Stomach smooth muscle (tissue), 2 donors: ENCODE measurements around the gene FBXO15.

Experiments used
- H3K27ac ChIP-seq: one replicate; pipeline ENCODE4 v1.7.0; 2013; ENCODE audit warnings: mild to moderate bottlenecking, low read length, inconsistent platforms
- H3K27me3 ChIP-seq, 2 donors: one replicate each; pipeline ENCODE4 v1.7.0; 2013; ENCODE audit warnings: low read length in 2 of 2; ENCODE audit not compliant: insufficient read depth in 2 of 2, control insufficient read depth in 1 of 2
- H3K36me3 ChIP-seq, 2 donors: one replicate each; pipeline ENCODE4 v1.7.0; 2013; ENCODE audit warnings: low read length in 2 of 2; ENCODE audit not compliant: control insufficient read depth in 2 of 2, insufficient read depth in 2 of 2
- H3K4me1 ChIP-seq: one replicate; pipeline ENCODE4 v1.7.0; 2013; ENCODE audit warnings: low read length; ENCODE audit not compliant: control insufficient read depth, insufficient read depth
- H3K4me3 ChIP-seq, 2 donors: one replicate each; pipeline ENCODE4 v1.7.0; 2013; ENCODE audit warnings: low read length in 2 of 2
- H3K9ac ChIP-seq, 2 donors: one replicate each; pipeline ENCODE4 v1.7.0; 2013; ENCODE audit warnings: low read length in 2 of 2, mild to moderate bottlenecking in 1 of 2
- H3K9me3 ChIP-seq, 2 donors: one replicate each; pipeline ENCODE4 v1.7.0; 2013; ENCODE audit warnings: low read length in 2 of 2; ENCODE audit not compliant: control insufficient read depth in 2 of 2
- donor health status: healthy.
- donor health status: Pancreatic carcinoma.

FBXO15 gene

GRCh38 chr18:74147779-74148542 lies at the start of gene FBXO15, which contains the start of gene TIMM21:
Gene FBXO15 (minus strand): TSS chr18:74147834. CDS start chr18:74147785, 49 bp downstream.
Gene TIMM21 (plus strand): TSS chr18:74148523. CDS start chr18:74148809, 286 bp downstream.
- H3K4me3 ChIP-seq = peak within 1 kb of the TSS; percentile 93 to 99
- peak within 1 kb of the TSS; percentile 90 for H3K27ac ChIP-seq
- no peaks in the 10 kb centered on the region for H3K9me3 ChIP-seq
- H3K27me3 ChIP-seq = no peaks in the 10 kb centered on the region
- H3K36me3 ChIP-seq = peaks cover 2 to 5% of the 10 kb centered on the region in 2 donors
- peaks cover 33% of the 10 kb centered on the region for H3K4me1 ChIP-seq
- peak within 1 kb of the TSS; percentile 89 to 98 for H3K9ac ChIP-seq

- peak overlapping the region; percentile 29 to 36 for H3K4me3 ChIP-seq
- peak overlapping the region in 1 of 2 donors; percentile 6 for H3K9ac ChIP-seq
- H3K27ac ChIP-seq = no peak overlapping the region
- H3K36me3 ChIP-seq = no peaks in the 10 kb centered on the region
- H3K27me3 ChIP-seq = peaks cover 0 to 6% of the 10 kb centered on the region in 2 donors
- H3K9me3 ChIP-seq = no peaks in the 10 kb centered on the region
- no peaks in the 10 kb centered on the region for H3K4me1 ChIP-seq
Observed at GRCh38 chr18:74196220-74197119, 48.8 kb upstream of the FBXO15 start.

- Histone ChIP-seq H3K27me3 (peaks cover 0 to 10% of the 10 kb centered on the region in 2 donors), H3K36me3 (no peaks in the 10 kb centered on the region), H3K27ac (no peak overlapping the region), H3K9ac (no peak overlapping the region), H3K4me1 (no peaks in the 10 kb centered on the region), H3K9me3 (no peaks in the 10 kb centered on the region), H3K4me3 (no peak overlapping the region)
Observed at GRCh38 chr18:74194691-74195090, 47.1 kb upstream of the FBXO15 start.

GRCh38 chr18:74191577-74191976 lies 43.9 kb upstream of the FBXO15 start:
- no peak overlapping the region for H3K4me3 ChIP-seq
- no peak overlapping the region for H3K9ac ChIP-seq
- H3K9me3 ChIP-seq = no peaks in the 10 kb centered on the region
- no peaks in the 10 kb centered on the region for H3K4me1 ChIP-seq
- no peaks in the 10 kb centered on the region for H3K36me3 ChIP-seq
- H3K27me3 ChIP-seq = peaks cover 0 to 13% of the 10 kb centered on the region in 2 donors
- no peak overlapping the region for H3K27ac ChIP-seq

GRCh38 chr18:74190086-74190485 lies 42.5 kb upstream of the FBXO15 start:
- Histone ChIP-seq H3K27ac (no peak overlapping the region), H3K4me1 (no peaks in the 10 kb centered on the region)

GRCh38 chr18:74186661-74187060 lies 39.0 kb upstream of the FBXO15 start:
- Histone ChIP-seq H3K4me1 (no peaks in the 10 kb centered on the region), H3K9me3 (peaks cover 0 to 3% of the 10 kb centered on the region in 2 donors), H3K4me3 (no peak overlapping the region), H3K27ac (no peak overlapping the region), H3K36me3 (no peaks in the 10 kb centered on the region), H3K9ac (no peak overlapping the region), H3K27me3 (peaks cover 0 to 11% of the 10 kb centered on the region in 2 donors)

More at GRCh38 chr18:74190086-74190485, 42.5 kb upstream of the FBXO15 start:
- H3K4me3 ChIP-seq = no peak overlapping the region
- H3K9me3 ChIP-seq = no peaks in the 10 kb centered on the region
- H3K36me3 ChIP-seq = no peaks in the 10 kb centered on the region
- H3K9ac ChIP-seq = no peak overlapping the region
- H3K27me3 ChIP-seq = peaks cover 0 to 13% of the 10 kb centered on the region in 2 donors

- H3K36me3 ChIP-seq = no peaks in the 10 kb centered on the region
- H3K4me1 ChIP-seq = no peaks in the 10 kb centered on the region
- no peak overlapping the region for H3K27ac ChIP-seq
- H3K4me3 ChIP-seq = no peak overlapping the region
- H3K9me3 ChIP-seq = peaks cover 0 to 3% of the 10 kb centered on the region in 2 donors
- H3K9ac ChIP-seq = no peak overlapping the region
- peaks cover 0 to 11% of the 10 kb centered on the region in 2 donors for H3K27me3 ChIP-seq
Observed at GRCh38 chr18:74185860-74186259, 38.2 kb upstream of the FBXO15 start.

GRCh38 chr18:74184875-74185274 lies 37.2 kb upstream of the FBXO15 start:
- no peaks in the 10 kb centered on the region for H3K4me1 ChIP-seq
- no peak overlapping the region for H3K27ac ChIP-seq
- H3K27me3 ChIP-seq = peaks cover 0 to 7% of the 10 kb centered on the region in 2 donors
- no peak overlapping the region for H3K9ac ChIP-seq
- H3K36me3 ChIP-seq = no peaks in the 10 kb centered on the region
- H3K9me3 ChIP-seq = peaks cover 0 to 3% of the 10 kb centered on the region in 2 donors
- H3K4me3 ChIP-seq = no peak overlapping the region

- no peaks in the 10 kb centered on the region for H3K36me3 ChIP-seq
- no peaks in the 10 kb centered on the region for H3K4me1 ChIP-seq
- H3K27me3 ChIP-seq = peaks cover 0 to 9% of the 10 kb centered on the region in 2 donors
- H3K27ac ChIP-seq = no peak overlapping the region
- peaks cover 0 to 3% of the 10 kb centered on the region in 2 donors for H3K9me3 ChIP-seq
- no peak overlapping the region for H3K9ac ChIP-seq
- H3K4me3 ChIP-seq = no peak overlapping the region
Observed at GRCh38 chr18:74183130-74183529, 35.5 kb upstream of the FBXO15 start.

GRCh38 chr18:74182335-74182734 lies 34.7 kb upstream of the FBXO15 start:
- Histone ChIP-seq H3K27ac (no peak overlapping the region), H3K4me1 (no peaks in the 10 kb centered on the region), H3K4me3 (no peak overlapping the region), H3K9me3 (peaks cover 0 to 3% of the 10 kb centered on the region in 2 donors), H3K36me3 (no peaks in the 10 kb centered on the region), H3K27me3 (peaks cover 0 to 9% of the 10 kb centered on the region in 2 donors), H3K9ac (no peak overlapping the region)
